ENCODE results near the gene SMC3.

- TF ChIP-seq POLR2A (IDR thresholded peaks at IDR 0.05): no peak
- TF ChIP-seq CTCF (IDR thresholded peaks at IDR 0.05): no peak
Measured at GRCh38 chr10:110525349-110526260, 41.9 kb upstream of the SMC3 start.

Measured in esophagus squamous epithelium (tissue), 4 donors.